Sigmoid colon (tissue), 7 donors: ENCODE results near the gene HS1BP3. TPM values are rescaled to one million over a fixed set of nuclear protein-coding genes. Genes with fewer than 3 reads are reported as not detected.

Experiments
- DNase-seq: peaks from one replicate; pipeline ENCODE4 v3.0.0-alpha.2; 2019
- H3K27ac ChIP-seq, 4 donors: fragments of 200-600 bp; sonication (generic); one replicate each; pipeline ENCODE4 v1.5.1; 2016 to 2019; ENCODE audit warnings: mild to moderate bottlenecking in 1 of 4
- H3K27me3 ChIP-seq, 3 donors: fragments of 200-600 bp; sonication (generic); one replicate each; pipeline ENCODE4 v1.5.1; 2019; ENCODE audit warnings: mild to moderate bottlenecking in 1 of 3
- H3K36me3 ChIP-seq, 4 donors: fragments of 200-600 bp; sonication (generic); one replicate each; pipeline ENCODE4 v1.5.1; 2016 to 2019
- H3K4me1 ChIP-seq, 4 donors: fragments of 200-600 bp; sonication (generic); one replicate each; pipeline ENCODE4 v1.5.1; 2017 to 2019
- H3K4me3 ChIP-seq, 4 donors: fragments of 200-600 bp; sonication (generic); one replicate each; pipeline ENCODE4 v1.5.1; 2017 to 2019; ENCODE audit warnings: mild to moderate bottlenecking in 2 of 4, moderate library complexity in 1 of 4
- H3K9me3 ChIP-seq, 4 donors: fragments of 200-600 bp in 3 of 4; sonication (generic) in 3 of 4; one replicate each; pipeline versions ENCODE4 v1.5.1 to v1.6.1; 2013 to 2019
- EP300 ChIP-seq, 4 donors: sonication (generic); formaldehyde crosslinking; IDR thresholded peaks; one replicate each; pipeline ENCODE4 v1.6.1; 2017; ENCODE audit warnings: antibody characterized with exemption in 4 of 4
- POLR2A ChIP-seq, 2 donors: fragments of 450-650 bp; IDR thresholded peaks; one replicate each; pipeline ENCODE4 v1.6.1; 2016; ENCODE audit warnings: antibody characterized with exemption in 2 of 2, mild to moderate bottlenecking in 2 of 2, moderate library complexity in 2 of 2
- POLR2AphosphoS5 ChIP-seq, 4 donors: sonication (generic); formaldehyde crosslinking; IDR thresholded peaks; one replicate each; pipeline ENCODE4 v1.6.1; 2017; ENCODE audit warnings: antibody characterized with exemption in 4 of 4
- WGBS, 2 donors: extraction: QIAGEN DNeasy Blood & Tissue Kit; methylation state at CpG; one replicate each; pipeline ENCODE4 v1.1.7; 2013; 5-methylcytosine and 5-hydroxymethylcytosine counted together
- intact Hi-C: fragments of 100-400 bp; cut with DNase I; formaldehyde crosslinking; loops from one replicate; pipeline ENCODE4 v1.15.1; 2023
- polyA plus RNA-seq, 3 donors: library from polyadenylated mRNA; stranded (reverse); fragments of 200-250 nt; gene quantifications; one replicate each; pipeline ENCODE4 v1.2.3, GENCODE V29; 2013
- total RNA-seq, 4 donors: library from RNA; depleted of rRNA; stranded (reverse); fragments of >200 nt; gene quantifications; one replicate each; pipeline ENCODE4 v1.1.0, GENCODE V29; 2016
- TF ChIP-seq, protein P1 (sequence below), 4 experiments: fragments of 450-650 bp in 3 of 4; fragments of 200-600 bp in 1 of 4; IDR thresholded peaks; one replicate each; pipeline ENCODE4 v1.5.1; 2016 to 2019; ENCODE audit warnings: antibody characterized with exemption in 4 of 4, mild to moderate bottlenecking in 3 of 4, moderate library complexity in 2 of 4
- donor health status: healthy with polysubstance abuse.
- donor health status: Bipolar disorder and iron deficiency.
- donor health status: healthy.

HS1BP3 gene
- total and polyA plus RNA-seq, 7 donors = 25.2 to 54.6 (median 32.6) TPM

DNA sequence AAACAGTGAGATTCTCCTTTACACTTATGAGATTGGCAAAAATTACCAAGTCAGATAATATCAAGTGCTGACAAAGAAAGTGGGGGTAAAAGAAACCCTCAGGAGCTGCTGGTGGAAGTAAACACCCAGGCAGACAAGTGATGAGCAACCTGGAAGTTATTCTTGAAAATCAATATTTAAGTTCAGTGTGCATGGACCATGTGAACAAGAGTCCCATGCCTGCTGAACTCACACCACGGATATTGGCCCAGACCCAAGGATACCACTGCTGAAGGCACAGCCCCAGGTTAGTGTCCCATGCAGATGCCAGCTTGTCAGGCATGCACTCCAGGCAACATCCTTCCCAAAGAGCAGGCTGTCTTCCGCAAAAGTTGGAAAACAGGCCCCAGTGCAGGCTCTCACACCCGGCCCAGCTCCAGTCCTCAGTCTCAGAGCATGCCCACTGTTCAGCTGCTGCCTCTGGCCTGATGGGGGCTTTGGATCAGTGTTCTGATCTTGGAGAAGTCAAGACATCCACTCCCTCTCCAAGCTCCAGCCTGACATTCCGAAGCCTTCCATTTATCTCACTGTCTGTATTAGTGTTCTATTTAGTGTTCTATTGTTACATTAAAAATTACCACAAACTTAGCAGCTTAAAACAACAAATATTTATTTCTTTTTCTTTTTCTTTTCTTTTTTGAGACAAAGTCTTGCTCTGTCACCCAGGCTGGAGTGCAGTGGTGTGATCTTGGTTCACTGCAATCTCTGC, 70.0 kb downstream of the HS1BP3 start:
- peak; percentile 61 for DNase-seq
- intact Hi-C loops = no loop called here
- Histone ChIP-seq H3K9me3 (no peaks in the 10 kb centered on the region), H3K27ac (peak overlapping the region in 3 of 4 donors; percentile 78 to 88 (median 83)), H3K36me3 (no peaks in the 10 kb centered on the region), H3K4me3 (no peak overlapping the region), H3K27me3 (no peaks in the 10 kb centered on the region), H3K4me1 (peaks cover 0 to 47% (median 42%) of the 10 kb centered on the region in 4 donors)
- 87 to 93% methylated on average over 4 of the region's 4 CpGs for WGBS, 2 donors
- TF ChIP-seq, protein P1, sequence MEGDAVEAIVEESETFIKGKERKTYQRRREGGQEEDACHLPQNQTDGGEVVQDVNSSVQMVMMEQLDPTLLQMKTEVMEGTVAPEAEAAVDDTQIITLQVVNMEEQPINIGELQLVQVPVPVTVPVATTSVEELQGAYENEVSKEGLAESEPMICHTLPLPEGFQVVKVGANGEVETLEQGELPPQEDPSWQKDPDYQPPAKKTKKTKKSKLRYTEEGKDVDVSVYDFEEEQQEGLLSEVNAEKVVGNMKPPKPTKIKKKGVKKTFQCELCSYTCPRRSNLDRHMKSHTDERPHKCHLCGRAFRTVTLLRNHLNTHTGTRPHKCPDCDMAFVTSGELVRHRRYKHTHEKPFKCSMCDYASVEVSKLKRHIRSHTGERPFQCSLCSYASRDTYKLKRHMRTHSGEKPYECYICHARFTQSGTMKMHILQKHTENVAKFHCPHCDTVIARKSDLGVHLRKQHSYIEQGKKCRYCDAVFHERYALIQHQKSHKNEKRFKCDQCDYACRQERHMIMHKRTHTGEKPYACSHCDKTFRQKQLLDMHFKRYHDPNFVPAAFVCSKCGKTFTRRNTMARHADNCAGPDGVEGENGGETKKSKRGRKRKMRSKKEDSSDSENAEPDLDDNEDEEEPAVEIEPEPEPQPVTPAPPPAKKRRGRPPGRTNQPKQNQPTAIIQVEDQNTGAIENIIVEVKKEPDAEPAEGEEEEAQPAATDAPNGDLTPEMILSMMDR (IDR thresholded peaks at IDR 0.05) = no peak
- TF ChIP-seq EP300 (IDR thresholded peaks at IDR 0.05) = no peak
- no peak for TF ChIP-seq POLR2AphosphoS5 (IDR thresholded peaks at IDR 0.05)
- no peak for TF ChIP-seq POLR2A (IDR thresholded peaks at IDR 0.05)

DNA sequence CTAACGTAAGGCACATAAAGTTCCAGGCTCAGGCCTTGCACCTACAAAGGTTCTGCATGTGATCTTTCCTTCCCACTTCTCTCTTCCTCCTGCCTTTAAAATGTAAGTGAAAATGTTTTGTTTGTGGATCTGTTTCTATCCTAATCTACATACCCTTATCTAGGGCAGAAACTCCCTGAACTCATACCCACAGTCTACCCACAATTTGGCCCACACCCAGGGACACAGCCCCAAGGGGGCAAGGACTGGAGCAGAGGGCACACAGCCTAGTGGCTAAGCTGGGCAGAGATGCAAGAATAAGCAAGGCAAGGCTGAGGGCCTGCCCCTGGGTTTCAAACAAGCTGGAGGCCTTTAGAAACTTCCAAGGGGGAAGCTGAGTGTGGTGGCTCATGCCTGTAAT, 71.0 kb downstream of the HS1BP3 start:
- Histone ChIP-seq H3K36me3 (no peaks in the 10 kb centered on the region), H3K27ac (peak overlapping the region; percentile 76 to 88 (median 80)), H3K4me3 (no peak overlapping the region), H3K9me3 (no peaks in the 10 kb centered on the region), H3K4me1 (peaks cover 0 to 37% (median 33%) of the 10 kb centered on the region in 4 donors), H3K27me3 (no peaks in the 10 kb centered on the region)
- TF ChIP-seq, protein P1 (IDR thresholded peaks at IDR 0.05) = no peak
- TF ChIP-seq POLR2AphosphoS5 (IDR thresholded peaks at IDR 0.05) (no peak), EP300 (IDR thresholded peaks at IDR 0.05) (no peak), POLR2A (IDR thresholded peaks at IDR 0.05) (no peak)
- 87 to 95% methylated on average over 1 of the region's 1 CpG for WGBS, 2 donors
- peak; percentile 67 for DNase-seq
- intact Hi-C loops = no loop called here

DNA sequence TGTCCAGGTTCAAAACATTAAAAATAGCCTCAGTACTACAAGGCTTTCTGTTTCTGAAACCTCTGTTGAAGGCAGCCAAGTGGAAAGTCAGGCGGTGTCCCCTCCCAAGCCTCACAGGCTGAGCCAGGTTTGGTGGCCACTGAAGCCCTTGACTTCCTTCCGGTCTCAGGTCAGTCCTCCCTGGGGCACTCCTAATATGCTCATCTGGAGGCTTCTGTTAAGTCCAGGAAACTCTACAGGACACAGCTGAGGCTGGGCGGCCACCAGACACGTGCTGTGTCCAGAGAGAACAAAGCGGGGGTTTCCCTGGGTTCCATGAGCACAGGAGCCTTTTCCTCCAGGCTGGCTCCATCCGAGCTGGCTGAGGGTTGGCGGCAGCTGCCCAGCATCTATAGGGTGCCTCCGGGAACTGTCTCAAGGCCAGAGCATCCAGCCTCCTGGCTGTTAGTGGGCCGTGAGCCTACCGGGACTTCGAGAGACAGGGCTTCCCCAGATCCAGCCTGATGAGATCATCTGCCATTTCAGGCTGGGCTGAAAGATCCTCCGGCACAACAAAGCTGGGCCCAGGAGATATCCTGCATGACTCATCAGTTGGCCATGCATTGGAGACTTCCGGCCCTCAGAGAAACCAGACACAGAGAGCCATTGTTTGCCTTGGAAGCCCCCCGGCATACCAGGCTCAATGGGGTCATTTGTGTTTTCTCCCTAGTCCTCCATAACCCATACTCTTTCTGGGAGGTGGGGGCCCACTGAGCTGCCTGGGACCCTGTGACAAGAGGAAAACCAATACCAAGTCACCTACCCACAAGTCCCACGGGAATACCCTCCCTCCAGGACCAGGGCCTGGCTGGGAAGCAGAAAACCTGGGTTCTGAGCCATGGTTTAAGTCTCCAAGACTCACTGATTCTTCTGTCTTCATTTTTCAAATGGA, 71.7 kb downstream of the HS1BP3 start:
- Histone ChIP-seq H3K9me3 (no peaks in the 10 kb centered on the region), H3K27ac (peak overlapping the region; percentile 76 to 88 (median 80)), H3K36me3 (no peaks in the 10 kb centered on the region), H3K27me3 (no peaks in the 10 kb centered on the region), H3K4me3 (no peak overlapping the region), H3K4me1 (peaks cover 0 to 36% (median 31%) of the 10 kb centered on the region in 4 donors)
- TF ChIP-seq POLR2AphosphoS5 (IDR thresholded peaks at IDR 0.05) = peak in 3 of 4 donors; percentile 12 to 70 (median 50)
- TF ChIP-seq POLR2A (IDR thresholded peaks at IDR 0.05) = no peak
- peak in 1 of 4 donors; percentile 21 for TF ChIP-seq EP300 (IDR thresholded peaks at IDR 0.05)
- TF ChIP-seq, protein P1 (IDR thresholded peaks at IDR 0.05) = no peak
- intact Hi-C loops = no loop called here
- peak; percentile 93 for DNase-seq
- 69 to 81% methylated on average over 15 of the region's 15 CpGs for WGBS, 2 donors

DNA sequence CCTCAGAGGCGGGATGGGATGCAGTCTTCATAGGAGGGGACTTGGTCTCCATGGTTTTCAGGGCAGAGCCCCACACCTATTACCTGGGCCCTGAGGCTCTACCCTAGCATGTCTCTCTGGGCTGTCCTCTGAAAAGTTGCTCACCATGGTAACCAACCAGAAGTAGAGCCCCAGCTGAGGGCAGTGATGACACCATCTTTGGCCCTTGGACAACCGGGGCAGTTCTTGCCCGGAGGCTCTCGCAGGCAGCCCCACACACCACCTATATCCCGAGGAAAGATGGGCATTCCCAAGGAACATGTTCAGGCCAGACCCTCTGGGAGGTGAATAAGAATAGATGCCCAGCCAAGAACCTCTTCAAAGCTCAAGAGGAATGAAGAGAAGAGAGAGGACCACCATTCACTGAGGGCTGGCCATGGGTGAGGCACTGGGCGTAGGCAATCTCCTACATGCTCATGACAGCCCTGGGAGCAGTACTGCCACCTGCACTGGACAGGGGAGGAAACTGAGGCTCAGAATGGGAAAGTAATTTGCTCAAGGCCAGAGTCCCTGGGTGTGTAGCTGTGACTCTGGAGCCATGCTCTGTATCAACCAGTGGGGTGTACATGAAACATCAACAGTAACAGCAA, 72.5 kb downstream of the HS1BP3 start:
- Histone ChIP-seq H3K27ac (peak overlapping the region; percentile 76 to 88 (median 80)), H3K4me1 (peaks cover 0 to 38% (median 35%) of the 10 kb centered on the region in 4 donors), H3K36me3 (no peaks in the 10 kb centered on the region), H3K27me3 (no peaks in the 10 kb centered on the region), H3K9me3 (no peaks in the 10 kb centered on the region), H3K4me3 (no peak overlapping the region)
- intact Hi-C loops = no loop called here
- peak; percentile 62 for DNase-seq
- TF ChIP-seq, protein P1 (IDR thresholded peaks at IDR 0.05) = no peak
- TF ChIP-seq POLR2A (IDR thresholded peaks at IDR 0.05) (no peak), EP300 (IDR thresholded peaks at IDR 0.05) (no peak), POLR2AphosphoS5 (IDR thresholded peaks at IDR 0.05) (no peak)
- WGBS, 2 donors = 78 to 80% methylated on average over 6 of the region's 6 CpGs
